Measurements from ENCODE around the gene APH1A. TPM values are rescaled to one million over a fixed set of nuclear protein-coding genes. Genes with fewer than 3 reads are reported as not detected.

APH1A gene
- total and polyA plus RNA-seq, 2 of the 13 experiments (the other 11 are each of a cell fraction or from before 2014, with no cell fraction given) = 114 to 130 TPM

GRCh38 chr1:150268705-150269403, at the start of gene APH1A (continued):
- peak; percentile 72; the same call in 1 of the 2 replicates for TF ChIP-seq GFI1 (CRISPR knock-in tag; IDR thresholded peaks at IDR 0.05; ENCODE audit: borderline replicate concordance)
- no peak for TF ChIP-seq U2AF1 (optimal IDR thresholded peaks at IDR 0.05; ENCODE audit: low read depth, low read length)
- no peak for TF ChIP-seq EZH2 (conservative IDR thresholded peaks at IDR 0.05; ENCODE audit: low read depth, low read length)
- TF ChIP-seq ZNF256 (CRISPR knock-in tag; conservative IDR thresholded peaks at IDR 0.05) = no peak
- no peak for TF ChIP-seq ZKSCAN8 (CRISPR knock-in tag; IDR thresholded peaks at IDR 0.05; ENCODE audit: borderline replicate concordance)
- TF ChIP-seq HMGXB3 (CRISPR knock-in tag; IDR thresholded peaks at IDR 0.05; ENCODE audit: borderline replicate concordance) = peak; percentile 87
- no peak for TF ChIP-seq ZFP36L2 (CRISPR knock-in tag; IDR thresholded peaks at IDR 0.05)
- no peak for TF ChIP-seq HMG20A (CRISPR knock-in tag; IDR thresholded peaks at IDR 0.05; ENCODE audit: borderline replicate concordance)
- TF ChIP-seq CCAR2 (optimal IDR thresholded peaks at IDR 0.05; ENCODE audit: low read depth, low read length) = no peak
- TF ChIP-seq ZNF441 (CRISPR knock-in tag; IDR thresholded peaks at IDR 0.05; ENCODE audit: borderline replicate concordance) = 0 out of 2 replicates have a peak, but pooled peaks have one; percentile 18
- TF ChIP-seq ZNF549 (CRISPR knock-in tag; IDR thresholded peaks at IDR 0.05) = no peak
- no peak for TF ChIP-seq FUBP1 (CRISPR knock-in tag; IDR thresholded peaks at IDR 0.05; ENCODE audit: borderline replicate concordance)
- peak; percentile 65 for TF ChIP-seq MAX (IDR thresholded peaks at IDR 0.05)
- no peak for TF ChIP-seq RBM22 (optimal IDR thresholded peaks at IDR 0.05; ENCODE audit: low read length)
- TF ChIP-seq ZNF703 (CRISPR knock-in tag; IDR thresholded peaks at IDR 0.05; ENCODE audit: borderline replicate concordance) = no peak
- TF ChIP-seq CBX1 (IDR thresholded peaks at IDR 0.05; ENCODE audit: low read depth) = no peak
- TF ChIP-seq CEBPB (IDR thresholded peaks at IDR 0.05; ENCODE audit: borderline replicate concordance, low read depth, low read length) = no peak
- no peak for TF ChIP-seq MLLT10 (CRISPR knock-in tag; IDR thresholded peaks at IDR 0.05)
- TF ChIP-seq ZNF234 (CRISPR knock-in tag; conservative IDR thresholded peaks at IDR 0.05) = no peak
- 0 out of 2 replicates have a peak, but pooled peaks have one; percentile 31 for TF ChIP-seq MYPOP (CRISPR knock-in tag; IDR thresholded peaks at IDR 0.05)
- peak; percentile 40; the same call in 1 of the 2 replicates for TF ChIP-seq FOXP4 (CRISPR knock-in tag; IDR thresholded peaks at IDR 0.05)

Measured in HepG2 (cell line).